Type B pancreatic cell (in vitro differentiated cells): Measurements from ENCODE around the gene LMAN1L. TPM values are rescaled to one million over a fixed set of nuclear protein-coding genes. Genes with fewer than 3 reads are reported as not detected.
A peak's percentile ranks its signal among the peaks of the same experiment; 100 is the strongest.

Experiments used
- DNase-seq: peaks from one replicate; pipeline ENCODE4 v3.0.0; 2021; ENCODE audit warnings: mixed read lengths; ENCODE audit not compliant: unreplicated experiment; ENCODE audit errors: extremely low spot score
- H3K27ac Mint-ChIP-seq: 2 replicates; pipeline ENCODE4 v1.8.0; 2021; ENCODE audit warnings: mild to moderate bottlenecking, mixed read lengths
- H3K27me3 Mint-ChIP-seq: 2 replicates; pipeline ENCODE4 v1.8.0; 2021; ENCODE audit warnings: mixed read lengths
- H3K36me3 Mint-ChIP-seq: 2 replicates; pipeline ENCODE4 v1.8.0; 2021; ENCODE audit warnings: mixed read lengths
- H3K4me1 Mint-ChIP-seq: one replicate; pipeline ENCODE4 v1.8.0; 2021; ENCODE audit warnings: mixed read lengths; ENCODE audit not compliant: unreplicated experiment
- H3K4me3 Mint-ChIP-seq: 2 replicates; pipeline ENCODE4 v1.8.0; 2021; ENCODE audit warnings: mild to moderate bottlenecking, mixed read lengths
- H3K9me3 Mint-ChIP-seq: 2 replicates; pipeline ENCODE4 v1.8.0; 2021; ENCODE audit warnings: mixed read lengths
- total RNA-seq: library from RNA; stranded (reverse); gene quantifications from 2 replicates; pipeline ENCODE4 v1.2.1, GENCODE V29; 2021; ENCODE audit warnings: low replicate concordance
- TF ChIP-seq, protein P1 (sequence below): fragments of 200-600 bp; sonication (generic); conservative IDR thresholded peaks from 2 replicates; pipeline ENCODE4 v1.5.0; 2021; ENCODE audit warnings: antibody characterized with exemption, mild to moderate bottlenecking

The LMAN1L gene
- total RNA-seq, 1 donor from 2014 or later, result not detected

DNA sequence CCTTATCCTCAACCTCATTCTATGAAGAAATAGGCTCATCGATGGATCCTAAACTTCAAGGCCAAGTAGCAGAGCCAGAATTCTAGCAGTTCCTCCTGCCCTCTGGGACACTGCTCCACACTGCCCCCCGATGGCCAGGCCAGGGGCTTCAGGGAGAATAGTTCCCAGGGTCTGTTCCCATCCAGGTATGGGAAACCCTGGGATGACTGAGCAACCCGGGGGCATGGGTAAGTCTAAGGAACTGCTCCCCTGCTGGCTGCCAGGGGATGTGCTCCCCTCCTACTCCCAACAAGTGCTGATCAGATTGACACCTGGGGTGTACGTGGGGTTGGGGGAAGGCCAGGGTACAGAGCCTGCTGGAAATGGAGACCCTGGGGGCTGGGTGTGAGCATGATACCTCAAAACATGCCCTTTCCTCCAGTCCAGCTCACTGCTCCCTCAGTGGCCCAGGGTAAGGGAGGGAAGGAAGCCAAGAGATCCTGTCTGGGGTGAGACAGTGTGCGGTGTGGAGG lies 22.7 kb downstream of the LMAN1L start:
- H3K4me3 Mint-ChIP-seq, result no peak overlapping the region
- H3K36me3 Mint-ChIP-seq, result peaks cover 3% of the 10 kb centered on the region
- TF ChIP-seq, protein P1, sequence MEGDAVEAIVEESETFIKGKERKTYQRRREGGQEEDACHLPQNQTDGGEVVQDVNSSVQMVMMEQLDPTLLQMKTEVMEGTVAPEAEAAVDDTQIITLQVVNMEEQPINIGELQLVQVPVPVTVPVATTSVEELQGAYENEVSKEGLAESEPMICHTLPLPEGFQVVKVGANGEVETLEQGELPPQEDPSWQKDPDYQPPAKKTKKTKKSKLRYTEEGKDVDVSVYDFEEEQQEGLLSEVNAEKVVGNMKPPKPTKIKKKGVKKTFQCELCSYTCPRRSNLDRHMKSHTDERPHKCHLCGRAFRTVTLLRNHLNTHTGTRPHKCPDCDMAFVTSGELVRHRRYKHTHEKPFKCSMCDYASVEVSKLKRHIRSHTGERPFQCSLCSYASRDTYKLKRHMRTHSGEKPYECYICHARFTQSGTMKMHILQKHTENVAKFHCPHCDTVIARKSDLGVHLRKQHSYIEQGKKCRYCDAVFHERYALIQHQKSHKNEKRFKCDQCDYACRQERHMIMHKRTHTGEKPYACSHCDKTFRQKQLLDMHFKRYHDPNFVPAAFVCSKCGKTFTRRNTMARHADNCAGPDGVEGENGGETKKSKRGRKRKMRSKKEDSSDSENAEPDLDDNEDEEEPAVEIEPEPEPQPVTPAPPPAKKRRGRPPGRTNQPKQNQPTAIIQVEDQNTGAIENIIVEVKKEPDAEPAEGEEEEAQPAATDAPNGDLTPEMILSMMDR, result peak; percentile 78
- no peaks in the 10 kb centered on the region for H3K4me1 Mint-ChIP-seq
- peaks cover 8% of the 10 kb centered on the region for H3K27me3 Mint-ChIP-seq
- no peak for DNase-seq
- H3K27ac Mint-ChIP-seq, result no peak overlapping the region
- H3K9me3 Mint-ChIP-seq, result no peaks in the 10 kb centered on the region

DNA sequence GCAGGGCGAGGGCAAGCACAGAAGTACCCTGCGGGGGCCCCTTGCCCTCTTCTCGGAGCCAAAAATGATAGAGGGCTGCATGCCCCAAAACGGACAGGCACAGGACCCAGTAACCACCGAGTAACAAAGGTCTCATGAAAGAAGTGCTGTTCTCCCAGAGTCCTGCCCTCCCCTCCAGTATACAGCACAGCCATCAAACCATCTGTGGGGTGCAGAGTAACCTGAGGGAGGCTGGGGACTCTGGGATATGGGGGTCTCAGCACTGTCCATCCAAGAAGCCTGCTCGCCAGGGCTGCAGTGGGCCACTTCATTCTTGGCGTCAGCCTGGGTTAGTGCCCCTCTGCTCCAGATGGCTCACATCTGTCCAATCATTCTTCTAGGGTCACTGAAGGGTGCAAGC lies 24.2 kb downstream of the LMAN1L start:
- Mint-ChIP-seq H3K27me3 (peaks cover 4% of the 10 kb centered on the region), H3K36me3 (peaks cover 3% of the 10 kb centered on the region), H3K9me3 (no peaks in the 10 kb centered on the region), H3K27ac (no peak overlapping the region), H3K4me1 (peaks cover 11% of the 10 kb centered on the region), H3K4me3 (no peak overlapping the region)
- DNase-seq, result no peak
- TF ChIP-seq, protein P1, result no peak

DNA sequence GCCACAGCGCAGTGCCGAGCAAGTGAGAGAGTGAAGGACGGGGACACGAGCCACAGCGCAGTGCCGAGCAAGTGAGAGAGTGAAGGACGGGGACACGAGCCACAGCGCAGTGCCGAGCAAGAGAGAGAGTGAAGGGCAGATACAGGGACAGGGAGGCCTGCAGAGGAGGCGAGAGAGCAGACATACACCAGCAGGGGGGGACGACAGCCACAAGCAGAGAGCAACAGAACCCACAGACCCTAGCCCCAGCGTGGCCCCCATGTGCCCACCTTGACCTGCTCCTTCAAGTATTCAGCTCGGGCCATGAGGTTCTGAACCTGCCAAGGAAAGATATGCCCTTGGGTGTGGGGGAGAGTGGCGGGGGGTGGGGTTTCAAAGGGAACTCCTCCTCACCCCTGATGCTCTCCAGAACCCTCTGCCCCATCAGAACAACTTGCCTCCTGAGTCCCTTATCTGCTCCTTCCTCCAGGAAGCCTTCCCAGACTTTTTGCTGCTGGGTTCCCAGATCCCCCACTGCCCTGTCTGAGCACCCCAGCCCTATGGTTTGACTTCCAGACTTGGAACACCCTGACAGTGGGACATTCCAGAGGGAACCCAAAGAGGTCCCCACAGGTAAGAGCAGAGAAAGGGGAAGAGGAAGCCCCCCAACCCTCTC lies 25.0 kb downstream of the LMAN1L start:
- no peak overlapping the region for H3K27ac Mint-ChIP-seq
- H3K9me3 Mint-ChIP-seq, result no peaks in the 10 kb centered on the region
- peaks cover 3% of the 10 kb centered on the region for H3K36me3 Mint-ChIP-seq
- DNase-seq, result no peak
- peaks cover 4% of the 10 kb centered on the region for H3K27me3 Mint-ChIP-seq
- H3K4me3 Mint-ChIP-seq, result no peak overlapping the region
- TF ChIP-seq, protein P1, result peak; percentile 28
- peaks cover 17% of the 10 kb centered on the region for H3K4me1 Mint-ChIP-seq

DNA sequence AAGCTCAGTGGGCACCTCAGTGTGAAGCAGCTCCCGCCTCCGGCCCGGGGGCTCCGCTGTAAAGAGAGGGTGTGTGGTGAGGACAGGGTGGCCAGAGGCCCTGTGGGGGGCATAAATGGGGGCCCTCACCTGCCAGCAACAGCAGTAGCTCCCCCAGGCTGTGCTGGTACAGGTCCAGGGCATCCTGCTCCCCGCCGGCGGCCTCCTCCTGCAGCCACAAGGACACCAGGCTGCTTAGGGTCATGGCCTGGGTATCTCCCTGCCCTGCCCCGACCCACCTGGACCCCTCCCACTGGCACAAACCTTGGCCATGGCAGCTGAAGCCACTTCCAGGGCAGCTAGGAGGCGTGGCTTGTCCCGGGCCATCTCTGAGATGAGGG lies 25.5 kb downstream of the LMAN1L start:
- H3K4me3 Mint-ChIP-seq, result no peak overlapping the region
- H3K4me1 Mint-ChIP-seq, result peaks cover 17% of the 10 kb centered on the region
- no peak for DNase-seq
- TF ChIP-seq, protein P1, result no peak
- H3K27ac Mint-ChIP-seq, result no peak overlapping the region
- no peaks in the 10 kb centered on the region for H3K27me3 Mint-ChIP-seq
- H3K36me3 Mint-ChIP-seq, result peaks cover 3% of the 10 kb centered on the region
- no peaks in the 10 kb centered on the region for H3K9me3 Mint-ChIP-seq

DNA sequence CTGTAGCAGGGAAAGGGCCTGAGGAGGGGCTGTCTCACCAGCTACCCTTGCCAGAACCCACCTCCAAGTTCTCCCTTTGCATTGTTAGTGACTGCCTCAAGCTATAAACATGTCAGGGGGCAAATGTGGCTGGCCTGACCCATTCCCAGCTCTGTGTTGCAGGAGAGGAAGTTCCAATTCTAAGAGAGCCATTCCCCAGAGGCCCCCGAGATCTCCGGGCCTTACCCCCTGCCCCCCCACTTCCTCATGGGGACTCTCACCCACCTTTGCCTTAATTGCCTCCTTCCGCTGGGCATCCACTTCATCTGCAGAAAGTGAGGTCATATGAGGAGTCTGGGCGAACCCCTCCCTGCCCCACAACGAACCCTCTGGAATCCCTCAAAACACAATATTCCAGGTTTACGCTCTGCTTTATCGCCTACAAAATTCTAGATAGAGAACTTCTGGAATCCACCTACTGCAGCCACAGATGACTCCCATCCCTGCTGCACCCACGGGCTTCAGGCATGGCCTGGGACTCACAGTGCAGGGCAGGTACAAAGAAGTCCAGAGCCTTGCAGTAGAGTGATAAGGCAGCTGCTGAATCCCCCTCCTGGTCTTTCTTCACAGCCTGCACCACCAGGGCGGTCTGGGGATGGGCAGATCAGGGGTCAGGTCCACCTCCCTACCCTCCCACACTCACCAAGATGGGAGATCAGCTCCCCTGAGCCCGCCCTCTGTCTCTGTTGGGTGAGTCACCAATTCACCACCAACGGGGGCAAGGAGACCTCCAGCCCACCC lies 26.3 kb downstream of the LMAN1L start:
- TF ChIP-seq, protein P1, result no peak
- H3K9me3 Mint-ChIP-seq, result no peaks in the 10 kb centered on the region
- no peaks in the 10 kb centered on the region for H3K27me3 Mint-ChIP-seq
- H3K27ac Mint-ChIP-seq, result no peak overlapping the region
- no peak overlapping the region for H3K4me3 Mint-ChIP-seq
- DNase-seq, result no peak
- H3K36me3 Mint-ChIP-seq, result peaks cover 3% of the 10 kb centered on the region
- H3K4me1 Mint-ChIP-seq, result peaks cover 21% of the 10 kb centered on the region
